ENCODE measurements around the gene TBC1D17.

- TF ChIP-seq CTCF (IDR thresholded peaks at IDR 0.05) (no peak), POLR2A (IDR thresholded peaks at IDR 0.05) (no peak)
Observed at GRCh38 chr19:49829721-49830120, 47.8 kb upstream of the TBC1D17 start.

Data from breast epithelium (tissue), 3 donors.